Pons (tissue), 1 donor: Measurements from ENCODE around the gene IAPP.
"Not testable (repeated sequence)": the region's sequence is repeated elsewhere in the genome, so short reads cannot be mapped to it uniquely, and the experiment has no call there.

Experiments
- DNase-seq: peaks from one replicate; pipeline ENCODE4 v3.0.0-alpha.2; 2016; ENCODE audit warnings: low spot score

IAPP gene

GRCh38 chr12:21381320-21381719 is 8.6 kb downstream of the IAPP start:
- not testable (repeated sequence) for DNase-seq

GRCh38 chr12:21384261-21384660 is 11.6 kb downstream of the IAPP start:
- no peak for DNase-seq

GRCh38 chr12:21387174-21387573 is 14.5 kb downstream of the IAPP start:
- no peak for DNase-seq

DNA sequence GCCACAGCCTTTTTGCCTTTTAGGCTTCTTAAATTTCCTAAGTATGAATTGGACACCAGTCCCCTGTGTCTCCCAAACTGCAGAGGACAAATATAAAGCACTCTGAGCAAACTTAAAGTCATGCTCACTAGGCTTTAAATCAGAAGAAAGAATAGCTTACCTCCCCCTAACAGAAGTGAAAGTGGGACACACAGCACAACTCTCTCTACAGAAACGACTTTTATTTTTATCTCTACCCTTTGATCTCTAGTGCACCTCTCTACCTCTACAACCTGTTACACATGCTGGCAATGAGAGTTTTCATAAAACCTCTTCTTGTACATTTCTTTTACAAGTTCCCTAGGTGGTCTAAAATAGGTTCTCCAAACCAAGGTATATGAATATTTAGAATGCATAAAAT is 19.7 kb downstream of the IAPP start:
- no peak for DNase-seq

DNA sequence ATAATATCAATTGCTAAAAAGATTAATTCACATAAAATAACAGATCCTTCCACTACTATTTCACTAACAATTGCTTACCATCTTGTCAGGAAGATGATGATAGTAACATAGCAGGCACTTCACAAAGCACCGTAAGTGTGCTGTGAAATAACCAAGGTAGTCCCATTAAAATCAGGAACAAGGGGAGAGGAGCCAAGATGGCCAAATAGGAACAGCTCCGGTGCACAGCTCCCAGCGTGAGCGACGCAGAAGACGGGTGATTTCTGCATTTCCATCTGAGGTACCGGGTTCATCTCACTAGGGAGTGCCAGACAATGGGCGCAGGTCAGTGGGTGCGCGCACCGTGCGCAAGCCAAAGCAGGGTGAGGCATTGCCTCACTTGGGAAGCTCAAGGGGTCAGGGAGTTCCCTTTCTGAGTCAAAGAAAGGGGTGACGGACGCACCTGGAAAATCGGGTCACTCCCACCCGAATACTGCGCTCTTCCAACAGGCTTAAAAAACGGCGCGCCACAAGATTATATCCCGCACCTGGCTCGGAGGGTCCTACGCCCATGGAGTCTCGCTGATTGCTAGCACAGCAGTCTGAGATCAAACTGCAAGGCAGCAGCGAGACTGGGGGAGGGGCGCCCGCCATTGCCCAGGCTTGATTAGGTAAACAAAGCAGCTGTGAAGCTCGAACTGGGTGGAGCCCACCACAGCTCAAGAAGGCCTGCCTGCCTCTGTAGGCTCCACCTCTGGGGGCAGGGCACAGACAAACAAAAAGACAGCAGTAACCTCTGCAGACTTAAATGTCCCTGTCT is 22.3 kb downstream of the IAPP start:
- DNase-seq = not testable (repeated sequence)

DNA sequence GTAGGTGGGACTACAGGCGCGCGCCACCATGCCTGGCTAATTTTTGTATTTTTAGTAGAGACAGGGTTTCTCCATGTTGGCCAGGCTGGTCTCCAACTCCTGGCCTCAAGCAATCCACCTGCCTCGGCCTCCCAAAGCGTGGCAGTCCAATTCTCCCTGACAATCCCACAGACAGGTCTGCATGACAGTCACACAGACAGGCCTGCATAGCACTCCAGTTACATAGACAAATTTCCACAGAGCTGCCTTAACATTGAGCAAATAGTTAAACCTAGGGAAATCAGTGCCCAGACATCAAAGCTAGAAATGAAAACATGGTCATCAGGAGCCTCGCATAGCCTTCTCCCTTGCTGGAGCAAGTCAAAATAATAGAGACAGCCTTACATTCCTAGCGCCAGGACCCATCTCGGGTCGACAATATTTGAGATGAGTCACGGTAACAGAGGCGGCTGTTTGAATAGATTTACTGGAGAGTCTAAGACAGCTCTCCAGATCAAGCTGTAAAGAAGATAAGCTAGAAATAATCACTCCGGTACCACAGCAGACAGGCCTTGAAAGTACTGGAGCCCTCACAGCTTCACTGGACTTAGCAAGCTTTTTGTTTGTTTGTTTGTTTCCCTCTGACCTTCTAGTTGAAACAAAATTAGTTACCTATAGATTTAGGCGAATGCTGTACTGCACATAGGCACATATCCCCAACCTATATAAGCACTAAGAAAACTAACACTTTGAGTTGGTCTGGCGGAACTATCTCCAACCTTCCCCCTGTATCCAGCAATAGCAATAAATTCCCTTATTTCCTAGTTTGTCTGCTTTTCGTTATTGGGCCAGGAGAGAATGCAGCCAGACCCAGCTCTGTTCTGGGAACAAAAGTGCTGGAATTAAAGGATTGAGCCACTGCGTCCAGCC is 40.9 kb downstream of the IAPP start:
- no peak for DNase-seq

DNA sequence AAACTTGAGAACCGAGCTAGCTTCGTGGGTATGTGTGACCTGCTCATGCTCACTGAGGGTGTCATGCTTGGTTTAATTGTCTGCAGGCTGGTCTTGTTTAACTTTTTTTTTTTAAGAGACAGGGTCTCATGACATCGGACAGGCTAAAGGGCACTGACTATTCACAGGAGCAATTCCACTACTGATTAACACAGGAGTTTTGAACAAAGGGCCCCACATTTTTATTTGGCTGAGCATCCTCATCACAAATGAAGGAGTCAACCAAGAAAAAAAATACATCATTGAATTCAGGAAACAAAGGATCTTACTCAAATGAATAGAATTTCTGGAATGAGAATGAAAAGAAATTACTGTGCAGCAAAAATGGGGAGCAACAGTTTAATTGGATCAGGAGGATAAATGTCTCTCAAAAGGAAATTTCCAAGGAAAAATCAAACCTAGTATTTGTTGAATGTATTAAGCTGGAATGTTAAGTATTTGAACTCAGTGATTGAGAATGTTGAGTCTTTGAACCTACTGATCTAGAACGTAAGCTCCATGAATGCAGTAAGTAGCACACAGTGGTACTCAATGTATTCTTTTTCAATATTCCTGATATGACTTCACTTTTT is 43.9 kb downstream of the IAPP start:
- DNase-seq = no peak

DNA sequence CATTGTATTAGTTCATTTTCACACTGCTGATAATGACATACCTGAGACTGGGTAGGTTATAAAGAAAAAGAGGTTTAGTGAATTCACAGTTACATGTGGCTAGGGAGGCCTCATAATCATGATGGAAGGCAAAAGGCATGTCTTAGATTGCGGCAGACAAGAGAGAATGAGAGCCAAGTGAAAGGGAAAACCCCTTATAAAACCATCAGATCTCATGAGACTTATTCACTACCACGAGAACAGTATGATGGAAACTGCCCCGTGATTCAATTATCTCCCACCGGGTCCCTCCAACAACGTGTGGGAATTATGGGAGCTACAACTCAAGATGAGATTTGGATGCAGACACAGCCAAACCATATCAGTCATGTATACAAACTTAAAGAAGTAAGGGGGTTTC is 45.7 kb downstream of the IAPP start:
- DNase-seq = not testable (repeated sequence)

DNA sequence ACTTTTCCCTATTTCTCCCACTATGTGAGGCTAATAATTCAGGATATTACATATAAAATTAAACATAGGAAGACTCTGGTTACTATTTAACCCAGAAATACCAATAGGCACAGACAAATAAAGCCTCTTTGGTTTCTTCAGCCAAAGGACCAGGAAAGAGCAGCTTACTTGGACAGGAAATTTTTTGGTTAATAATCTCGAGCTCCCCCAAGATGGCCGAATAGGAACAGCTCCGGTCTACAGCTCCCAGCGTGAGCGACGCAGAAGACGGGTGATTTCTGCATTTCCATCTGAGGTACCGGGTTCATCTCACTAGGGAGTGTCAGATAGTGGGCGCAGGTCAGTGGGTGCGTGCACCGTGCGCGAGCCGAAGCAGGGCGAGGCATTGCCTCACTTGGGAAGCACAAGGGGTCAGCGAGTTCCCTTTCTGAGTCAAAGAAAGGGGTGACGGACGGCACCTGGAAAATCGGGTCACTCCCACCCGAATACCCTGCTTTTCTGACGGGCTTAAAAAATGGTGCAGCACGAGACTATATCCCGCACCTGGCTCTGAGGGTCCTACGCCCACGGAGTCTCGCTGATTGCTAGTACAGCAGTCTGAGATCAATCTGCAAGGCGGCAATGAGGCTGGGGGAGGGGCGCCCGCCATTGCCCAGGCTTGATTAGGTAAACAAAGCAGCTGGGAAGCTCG is 46.5 kb downstream of the IAPP start:
- DNase-seq = not testable (repeated sequence)

DNA sequence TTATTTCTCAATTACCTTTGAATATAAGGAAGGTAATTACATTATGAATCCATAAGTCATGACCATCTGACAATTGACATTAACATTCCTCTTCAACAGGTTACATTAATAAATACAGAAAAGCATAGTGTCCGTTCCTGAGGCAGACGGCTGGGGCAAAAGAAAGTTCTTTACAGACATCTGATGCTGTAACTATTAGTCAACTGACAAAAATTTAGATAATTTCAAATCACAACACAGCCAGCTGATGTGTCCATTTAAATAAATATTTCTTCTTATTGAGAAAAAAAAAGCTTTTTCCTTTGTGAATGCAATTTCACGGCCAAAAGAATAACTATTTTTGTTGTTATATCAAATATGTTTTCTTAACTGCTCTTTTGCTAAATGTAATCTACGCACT is 55.5 kb downstream of the IAPP start:
- no peak for DNase-seq
